PC-9 (cell line): ENCODE data around the gene BSX. TPM values are rescaled to one million over a fixed set of nuclear protein-coding genes. Genes with fewer than 3 reads are reported as not detected.

Experiments
- BruUV-seq: library from RNA; stranded (reverse); fragments of 400-500 nt; replicated peaks from 2 replicates; lab custom pipeline; 2021; lab: Mats Ljungman, UMichigan
- CTCF ChIA-PET: fragments of 300-600 bp; sonication (Branson Sonifier 250); formaldehyde crosslinking; loops from one replicate; lab custom pipeline; 2022; ENCODE audit warnings: antibody characterized with exemption; lab: Charles Lee
- POLR2A ChIA-PET: fragments of 300-600 bp; sonication (Branson Sonifier 250); formaldehyde crosslinking; loops from one replicate; lab custom pipeline; 2022; ENCODE audit warnings: antibody characterized with exemption; ENCODE audit not compliant: unreplicated experiment; lab: Charles Lee
- DNase-seq, 2 experiments: peaks; one replicate each; pipeline versions ENCODE4 v3.0.0 to v3.0.0-alpha.2; 2015 to 2022; ENCODE audit warnings: mixed read lengths in 1 of 2
- H2AFZ ChIP-seq: fragments of 200-600 bp; sonication (generic); 2 replicates; pipeline ENCODE4 v1.8.1; 2017; ENCODE audit warnings: antibody characterized with exemption
- H3F3A ChIP-seq: fragments of 200-600 bp; sonication (generic); 2 replicates; pipeline ENCODE4 v1.8.1; 2017; ENCODE audit warnings: antibody characterized with exemption, mild to moderate bottlenecking, low read depth; ENCODE audit not compliant: insufficient read depth
- H3K27ac ChIP-seq: fragments of 200-600 bp; sonication (generic); 2 replicates; pipeline ENCODE4 v1.6.1; 2016; ENCODE audit warnings: mixed run types
- H3K27me3 ChIP-seq: fragments of 200-600 bp; sonication (generic); 2 replicates; pipeline ENCODE4 v1.6.1; 2016; ENCODE audit warnings: low read depth, mixed run types; ENCODE audit not compliant: insufficient read depth
- H3K36me3 ChIP-seq: fragments of 200-600 bp; sonication (generic); 2 replicates; pipeline ENCODE4 v1.6.1; 2016; ENCODE audit warnings: low read depth, mixed run types
- H3K4me1 ChIP-seq: fragments of 200-600 bp; sonication (generic); replicated peaks from 2 replicates; pipeline ENCODE4 v1.6.1; 2016; ENCODE audit warnings: mixed run types; ENCODE audit not compliant: insufficient read depth
- H3K4me2 ChIP-seq: fragments of 200-600 bp; sonication (generic); 2 replicates; pipeline ENCODE4 v1.6.1; 2017; ENCODE audit warnings: mixed run types
- H3K4me3 ChIP-seq: fragments of 200-600 bp; sonication (generic); 2 replicates; pipeline ENCODE4 v1.6.1; 2016; ENCODE audit warnings: mixed run types
- H3K79me2 ChIP-seq: fragments of 200-600 bp; sonication (generic); 2 replicates; pipeline ENCODE4 v1.6.1; 2017; ENCODE audit warnings: low read depth, mixed run types
- H3K9me2 ChIP-seq: fragments of 200-600 bp; sonication (generic); 2 replicates; pipeline ENCODE4 v1.8.1; 2017; ENCODE audit warnings: mild to moderate bottlenecking; ENCODE audit not compliant: insufficient read depth
- H3K9me3 ChIP-seq: fragments of 200-600 bp; sonication (generic); 2 replicates; pipeline ENCODE4 v1.8.1; 2016; ENCODE audit warnings: low read depth; ENCODE audit not compliant: insufficient read depth
- H4K20me1 ChIP-seq: fragments of 200-600 bp; sonication (generic); 2 replicates; pipeline ENCODE4 v1.8.1; 2017; ENCODE audit not compliant: insufficient read depth
- EZH2 ChIP-seq: fragments of 200-600 bp; sonication (generic); IDR thresholded peaks from 2 replicates; pipeline ENCODE4 v1.8.0; 2017; ENCODE audit warnings: antibody characterized with exemption, low read depth
- intact Hi-C: fragments of 100-400 bp; cut with micrococcal nuclease; formaldehyde crosslinking; loops from one replicate; pipeline ENCODE4 v1.10.0; 2022; ENCODE audit not compliant: unreplicated experiment
- total RNA-seq: library from RNA; stranded (reverse); gene quantifications from 2 replicates; pipeline ENCODE4 v1.2.3, GENCODE V29; 2021
- TF ChIP-seq, protein P1 (sequence below): fragments of 200-600 bp; sonication (generic); conservative IDR thresholded peaks from 2 replicates; pipeline ENCODE4 v1.6.1; 2017; ENCODE audit warnings: mixed run types, antibody characterized with exemption, mild to moderate bottlenecking, moderate library complexity

The BSX gene
- total RNA-seq, 1 experiment from 2014 or later = not detected

GRCh38 chr11:122984186-122985011 lies 2.8 kb upstream of the BSX start:
- H3K4me2 ChIP-seq = peak overlapping the region; percentile 68
- no peaks in the 10 kb centered on the region for H3K36me3 ChIP-seq
- no peaks in the 10 kb centered on the region for H3K9me2 ChIP-seq
- DNase-seq = peak; percentile 9 to 15
- BruUV-seq = no TSS peak
- H3F3A ChIP-seq = no peaks in the 10 kb centered on the region
- peak overlapping the region; percentile 51; the same call in 1 of the 2 replicates for H3K4me3 ChIP-seq
- no peak overlapping the region for H3K27ac ChIP-seq
- 0 out of 2 replicates have a peak, but pooled peaks have one; percentile 58 for TF ChIP-seq EZH2
- TF ChIP-seq, protein P1, sequence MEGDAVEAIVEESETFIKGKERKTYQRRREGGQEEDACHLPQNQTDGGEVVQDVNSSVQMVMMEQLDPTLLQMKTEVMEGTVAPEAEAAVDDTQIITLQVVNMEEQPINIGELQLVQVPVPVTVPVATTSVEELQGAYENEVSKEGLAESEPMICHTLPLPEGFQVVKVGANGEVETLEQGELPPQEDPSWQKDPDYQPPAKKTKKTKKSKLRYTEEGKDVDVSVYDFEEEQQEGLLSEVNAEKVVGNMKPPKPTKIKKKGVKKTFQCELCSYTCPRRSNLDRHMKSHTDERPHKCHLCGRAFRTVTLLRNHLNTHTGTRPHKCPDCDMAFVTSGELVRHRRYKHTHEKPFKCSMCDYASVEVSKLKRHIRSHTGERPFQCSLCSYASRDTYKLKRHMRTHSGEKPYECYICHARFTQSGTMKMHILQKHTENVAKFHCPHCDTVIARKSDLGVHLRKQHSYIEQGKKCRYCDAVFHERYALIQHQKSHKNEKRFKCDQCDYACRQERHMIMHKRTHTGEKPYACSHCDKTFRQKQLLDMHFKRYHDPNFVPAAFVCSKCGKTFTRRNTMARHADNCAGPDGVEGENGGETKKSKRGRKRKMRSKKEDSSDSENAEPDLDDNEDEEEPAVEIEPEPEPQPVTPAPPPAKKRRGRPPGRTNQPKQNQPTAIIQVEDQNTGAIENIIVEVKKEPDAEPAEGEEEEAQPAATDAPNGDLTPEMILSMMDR = no peak
- 0 out of 2 replicates have a peak, but pooled peaks cover 2% of the 10 kb centered on the region for H3K9me3 ChIP-seq
- no peaks in the 10 kb centered on the region for H3K79me2 ChIP-seq
- H3K4me1 ChIP-seq = no peaks in the 10 kb centered on the region
- POLR2A ChIA-PET = no interaction called here
- H4K20me1 ChIP-seq = no peaks in the 10 kb centered on the region; the same call in 1 of the 2 replicates
- intact Hi-C loops = no loop called here
- no peak overlapping the region for H2AFZ ChIP-seq
- H3K27me3 ChIP-seq = peaks cover 88% of the 10 kb centered on the region
- CTCF ChIA-PET = no interaction called here

DNA sequence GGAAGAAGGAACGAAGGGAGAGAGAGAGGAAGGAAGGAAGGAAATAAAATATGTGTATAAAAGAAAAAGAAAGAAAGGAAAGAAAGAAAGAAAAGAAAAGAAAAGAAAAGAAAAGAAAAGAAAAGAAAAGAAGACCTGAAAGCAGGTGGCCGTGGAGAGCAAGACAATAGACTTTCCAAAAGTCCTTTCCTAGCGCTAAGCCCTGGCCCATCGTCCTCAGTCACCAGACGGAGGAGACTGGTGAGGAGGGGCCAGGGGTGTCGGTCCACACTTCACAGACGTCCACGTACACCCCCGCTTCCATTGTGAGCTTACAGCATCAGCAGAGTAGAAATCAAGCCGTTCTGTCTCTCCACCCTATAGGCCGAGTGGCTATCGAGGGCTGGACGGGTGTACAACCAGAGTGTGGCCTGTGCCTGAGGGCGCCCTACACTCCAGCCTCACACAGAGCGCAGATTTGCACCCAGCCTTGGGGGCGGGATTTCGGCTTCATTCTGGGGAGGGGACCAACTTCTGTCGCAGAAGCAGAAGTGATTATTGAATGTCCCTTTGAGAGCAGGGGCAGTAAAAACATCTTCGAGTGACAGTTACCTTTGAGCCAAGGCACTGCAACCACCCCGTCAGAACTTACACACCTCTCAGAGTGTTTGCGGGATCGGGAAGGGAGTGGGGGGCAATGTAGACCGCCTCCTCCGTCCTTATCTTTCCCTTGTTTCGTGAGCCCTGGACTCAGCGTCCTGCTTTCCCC lies 2.0 kb upstream of the BSX start:
- 0 out of 2 replicates have a peak, but pooled peaks cover 2% of the 10 kb centered on the region for H3K9me3 ChIP-seq
- no peaks in the 10 kb centered on the region for H3K36me3 ChIP-seq
- H3K9me2 ChIP-seq = no peaks in the 10 kb centered on the region
- BruUV-seq = no TSS peak
- H2AFZ ChIP-seq = no peak overlapping the region
- no peaks in the 10 kb centered on the region for H3K79me2 ChIP-seq
- H3F3A ChIP-seq = no peaks in the 10 kb centered on the region
- H3K27me3 ChIP-seq = peaks cover 92% of the 10 kb centered on the region
- POLR2A ChIA-PET = no interaction called here
- CTCF ChIA-PET = no interaction called here
- TF ChIP-seq, protein P1 = no peak
- no peak for TF ChIP-seq EZH2
- peak overlapping the region; percentile 68 for H3K4me2 ChIP-seq
- intact Hi-C loops = no loop called here
- H3K27ac ChIP-seq = no peak overlapping the region
- no peaks in the 10 kb centered on the region for H3K4me1 ChIP-seq
- peak overlapping the region; percentile 51; the same call in 1 of the 2 replicates for H3K4me3 ChIP-seq
- H4K20me1 ChIP-seq = no peaks in the 10 kb centered on the region; the same call in 1 of the 2 replicates
- peak in 1 of 2 experiments; percentile 15 for DNase-seq

DNA sequence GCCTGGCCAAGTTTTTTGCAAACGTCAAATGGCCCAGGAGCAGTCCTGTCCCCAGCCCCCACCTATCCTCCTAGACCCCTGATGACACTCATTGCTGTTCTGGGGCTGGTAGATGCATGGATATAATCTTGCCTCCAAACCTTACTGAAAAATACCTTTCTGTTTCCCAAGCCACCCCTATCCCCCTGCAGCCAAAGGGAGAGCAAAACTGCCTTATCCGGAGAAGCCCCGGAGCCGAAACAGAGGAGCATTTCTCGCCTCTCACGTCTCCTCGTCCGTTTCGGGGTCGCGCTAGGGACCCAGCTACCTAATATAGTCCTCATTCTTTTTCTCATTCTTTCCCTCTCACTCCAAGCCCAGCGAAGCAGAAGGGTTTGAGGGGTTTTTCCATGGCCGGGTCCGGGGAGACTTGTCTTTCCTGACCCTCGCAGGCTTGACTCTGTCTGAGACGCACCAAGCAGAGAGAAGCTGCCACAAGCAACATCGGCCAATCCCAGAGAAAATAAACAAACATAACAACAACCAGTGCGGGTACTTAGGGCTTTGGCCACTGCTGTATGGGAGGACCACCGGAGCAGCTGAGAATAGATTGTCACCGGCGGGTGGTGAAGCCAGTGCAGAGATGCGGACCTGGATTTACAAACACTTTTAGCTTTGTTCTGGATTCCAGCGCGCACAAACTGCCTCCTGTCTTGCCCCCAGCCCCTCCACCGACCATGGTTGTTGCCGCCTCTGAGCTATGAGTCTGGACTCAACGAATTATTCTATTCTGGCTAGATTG lies 1.6 kb downstream of the BSX start:
- TF ChIP-seq, protein P1 = no peak
- TF ChIP-seq EZH2 = no peak
- Histone ChIP-seq H3K27me3 (peaks cover 94% of the 10 kb centered on the region), H3K9me3 (no peaks in the 10 kb centered on the region), H3K4me3 (no peak overlapping the region), H3K4me2 (no peak overlapping the region), H3K27ac (no peak overlapping the region), H3K79me2 (no peaks in the 10 kb centered on the region), H3K4me1 (no peaks in the 10 kb centered on the region), H3K9me2 (no peaks in the 10 kb centered on the region), H2AFZ (no peak overlapping the region), H4K20me1 (no peaks in the 10 kb centered on the region), H3F3A (no peaks in the 10 kb centered on the region), H3K36me3 (no peaks in the 10 kb centered on the region)
- intact Hi-C loops = no loop called here
- CTCF ChIA-PET = no interaction called here
- no peak for DNase-seq
- POLR2A ChIA-PET = no interaction called here
- no TSS peak for BruUV-seq
